SKM-1 treated with dmso at 0.1 percent for 144 hours (cell line): ENCODE data around the gene SMC6.

Source experiments
- DNase-seq: peaks from one replicate; lab custom pipeline; 2025; ENCODE audit not compliant: unreplicated experiment; lab: John Stamatoyannopoulos, UW

SMC6 gene

GRCh38 chr2:17620280-17620679 is 133.3 kb downstream of the SMC6 start:
- no peak for DNase-seq

DNA sequence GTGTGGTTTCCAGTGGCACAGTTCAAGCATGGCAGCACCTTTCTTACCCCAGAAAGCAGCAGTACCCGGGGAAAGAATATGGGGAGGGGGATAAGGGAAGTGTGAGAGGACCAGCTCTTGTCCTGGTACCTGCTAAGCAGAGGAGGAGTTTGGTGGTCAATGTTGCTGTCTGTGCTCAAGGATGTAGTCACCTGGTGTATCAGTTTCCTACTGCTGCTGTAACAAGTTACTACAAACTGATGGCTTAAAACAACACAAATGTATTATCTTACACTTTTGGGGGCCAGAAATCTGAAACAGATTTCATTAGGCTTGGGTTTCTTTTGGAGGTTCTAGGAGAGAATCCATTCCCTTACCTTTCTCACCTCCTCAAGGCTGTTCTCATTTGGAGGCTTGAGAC is 135.7 kb downstream of the SMC6 start:
- DNase-seq: no peak

GRCh38 chr2:17617516-17617915 is 136.1 kb downstream of the SMC6 start:
- no peak for DNase-seq

DNA sequence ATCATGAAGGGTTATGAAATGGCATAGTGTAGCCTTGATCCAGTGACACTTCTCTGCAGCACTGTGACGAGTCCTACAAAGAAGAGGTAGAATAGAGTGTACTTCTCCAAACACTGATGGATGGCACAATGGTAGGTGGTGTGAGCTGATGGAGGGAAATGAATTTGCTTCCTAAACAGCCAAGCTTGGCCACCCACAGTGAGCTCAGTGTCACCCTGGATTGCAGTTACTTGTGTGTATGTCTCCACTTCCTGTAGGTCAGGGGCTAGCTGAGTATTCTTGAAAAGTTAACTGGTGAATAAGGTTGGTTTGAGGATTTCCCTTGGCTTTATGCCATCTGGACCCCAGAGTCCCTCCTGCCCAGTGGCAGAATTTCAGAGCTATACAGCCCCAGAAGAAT is 137.2 kb downstream of the SMC6 start:
- DNase-seq: no peak

- no peak for DNase-seq
These were observed 137.8 kb downstream of the SMC6 start for GRCh38 chr2:17615728-17616351.

GRCh38 chr2:17615147-17615546 is 138.5 kb downstream of the SMC6 start:
- DNase-seq: no peak

DNA sequence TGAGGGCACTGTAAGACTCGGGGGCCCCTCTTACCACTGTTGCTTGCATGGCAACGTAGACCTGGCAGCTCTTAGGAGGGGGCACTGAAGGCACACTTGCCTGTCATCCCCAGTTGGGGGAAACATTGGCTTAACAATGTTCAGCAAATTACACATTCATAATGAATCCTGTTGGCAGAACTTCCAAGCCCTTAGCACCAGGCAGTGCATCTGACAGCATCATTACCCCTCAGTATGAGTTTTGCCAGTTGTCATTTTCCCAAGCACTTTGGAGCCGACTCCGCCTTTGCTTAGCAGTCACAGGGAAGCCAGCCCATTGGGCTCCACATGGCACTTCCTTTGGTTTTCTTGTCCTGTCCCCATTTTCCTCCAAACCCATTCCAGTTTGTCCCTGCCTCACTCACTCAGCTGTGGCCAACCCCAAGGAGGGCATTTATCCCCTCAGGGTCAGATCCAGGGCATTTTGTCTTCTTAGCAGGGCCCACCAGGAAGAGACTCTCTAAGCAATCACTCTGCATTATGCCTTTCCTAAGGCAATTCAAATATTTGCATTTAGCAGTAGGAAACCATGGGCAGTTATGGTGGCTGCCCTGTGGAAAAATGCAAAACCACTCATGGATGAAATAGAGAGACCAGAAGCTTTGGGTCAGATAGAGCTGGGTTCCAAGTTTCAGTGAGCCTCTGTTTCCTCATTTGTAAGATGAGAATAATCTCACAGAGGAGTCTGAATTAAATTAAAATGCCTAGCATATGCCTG is 139.3 kb downstream of the SMC6 start:
- DNase-seq: no peak
